Astrocyte (in vitro differentiated cells and primary cell): ENCODE results near the gene RAB4A.

Experiments
- EZH2 ChIP-seq: IDR thresholded peaks from 2 replicates; pipeline ENCODE4 v1.6.1; 2012; ENCODE audit warnings: mild to moderate bottlenecking, low read length, inconsistent platforms; ENCODE audit not compliant: insufficient read depth
- TF ChIP-seq, protein P1 (sequence below): IDR thresholded peaks from 2 replicates; pipeline ENCODE4 v1.5.1; 2011; ENCODE audit warnings: low read depth, mild to moderate bottlenecking, inconsistent platforms, low read length, moderate library complexity; ENCODE audit not compliant: insufficient read depth

DNA sequence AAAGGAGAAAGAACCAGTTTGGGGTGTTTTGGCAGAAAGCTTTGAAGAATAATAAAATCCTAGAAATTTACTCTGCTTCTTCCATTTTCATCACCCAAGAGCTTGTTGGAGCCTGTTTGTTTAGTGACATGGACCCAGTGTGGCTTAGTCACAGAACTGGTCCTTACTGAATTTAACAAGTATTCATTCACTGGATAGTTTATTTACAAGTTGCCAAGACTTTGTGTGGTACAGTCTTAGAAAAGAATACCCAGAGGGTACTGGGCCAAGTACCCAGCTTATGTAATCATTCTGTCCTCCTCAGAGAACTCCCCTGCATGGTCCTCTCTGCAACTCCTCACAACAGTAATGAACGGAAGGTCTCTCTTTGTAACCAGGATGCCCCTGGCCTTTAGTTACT, 16.4 kb downstream of the RAB4A start:
- no peak for TF ChIP-seq EZH2
- TF ChIP-seq, protein P1, sequence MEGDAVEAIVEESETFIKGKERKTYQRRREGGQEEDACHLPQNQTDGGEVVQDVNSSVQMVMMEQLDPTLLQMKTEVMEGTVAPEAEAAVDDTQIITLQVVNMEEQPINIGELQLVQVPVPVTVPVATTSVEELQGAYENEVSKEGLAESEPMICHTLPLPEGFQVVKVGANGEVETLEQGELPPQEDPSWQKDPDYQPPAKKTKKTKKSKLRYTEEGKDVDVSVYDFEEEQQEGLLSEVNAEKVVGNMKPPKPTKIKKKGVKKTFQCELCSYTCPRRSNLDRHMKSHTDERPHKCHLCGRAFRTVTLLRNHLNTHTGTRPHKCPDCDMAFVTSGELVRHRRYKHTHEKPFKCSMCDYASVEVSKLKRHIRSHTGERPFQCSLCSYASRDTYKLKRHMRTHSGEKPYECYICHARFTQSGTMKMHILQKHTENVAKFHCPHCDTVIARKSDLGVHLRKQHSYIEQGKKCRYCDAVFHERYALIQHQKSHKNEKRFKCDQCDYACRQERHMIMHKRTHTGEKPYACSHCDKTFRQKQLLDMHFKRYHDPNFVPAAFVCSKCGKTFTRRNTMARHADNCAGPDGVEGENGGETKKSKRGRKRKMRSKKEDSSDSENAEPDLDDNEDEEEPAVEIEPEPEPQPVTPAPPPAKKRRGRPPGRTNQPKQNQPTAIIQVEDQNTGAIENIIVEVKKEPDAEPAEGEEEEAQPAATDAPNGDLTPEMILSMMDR: no peak
